NCI-H1436 treated with DMSO at 0.1 percent for 48 hours (cell line): ENCODE results near the gene ZBTB20.

ENCODE experiments used
- DNase-seq: peaks from one replicate; lab custom pipeline; 2025; lab: John Stamatoyannopoulos, UW

ZBTB20 gene

GRCh38 chr3:114872050-114872449, 275.0 kb downstream of the ZBTB20 start:
- DNase-seq, result no peak

GRCh38 chr3:114867835-114868503, 279.1 kb downstream of the ZBTB20 start:
- DNase-seq, result no peak

- DNase-seq, result no peak
Measured at GRCh38 chr3:114867359-114867758, 279.7 kb downstream of the ZBTB20 start.

- no peak for DNase-seq
Measured at GRCh38 chr3:114866430-114866829, 280.7 kb downstream of the ZBTB20 start.

- DNase-seq, result no peak
Measured at GRCh38 chr3:114864970-114865369, 282.1 kb downstream of the ZBTB20 start.

- no peak for DNase-seq
Measured at GRCh38 chr3:114863848-114864247, 283.2 kb downstream of the ZBTB20 start.

GRCh38 chr3:114861666-114862065, 285.4 kb downstream of the ZBTB20 start:
- DNase-seq, result no peak

- no peak for DNase-seq
Measured at GRCh38 chr3:114860531-114860930, 286.6 kb downstream of the ZBTB20 start.

- DNase-seq, result no peak
Measured at GRCh38 chr3:114858329-114858728, 288.8 kb downstream of the ZBTB20 start.

- DNase-seq, result no peak
Measured at GRCh38 chr3:114857299-114857701, 289.8 kb downstream of the ZBTB20 start.

GRCh38 chr3:114856835-114857234, 290.3 kb downstream of the ZBTB20 start:
- DNase-seq, result no peak

GRCh38 chr3:114855839-114856238, 291.2 kb downstream of the ZBTB20 start:
- DNase-seq, result no peak

- DNase-seq, result no peak
Measured at GRCh38 chr3:114852966-114853365, 294.1 kb downstream of the ZBTB20 start.

- no peak for DNase-seq
Measured at GRCh38 chr3:114850898-114851297, 296.2 kb downstream of the ZBTB20 start.

GRCh38 chr3:114848643-114849350, 298.3 kb downstream of the ZBTB20 start:
- DNase-seq, result no peak

- no peak for DNase-seq
Measured at GRCh38 chr3:114848082-114848481, 299.0 kb downstream of the ZBTB20 start.

GRCh38 chr3:114847564-114847963, 299.5 kb downstream of the ZBTB20 start:
- DNase-seq, result no peak

- no peak for DNase-seq
Measured at GRCh38 chr3:114846779-114847178, 300.3 kb downstream of the ZBTB20 start.

GRCh38 chr3:114846252-114846651, 300.8 kb downstream of the ZBTB20 start:
- no peak for DNase-seq

- DNase-seq, result no peak
Measured at GRCh38 chr3:114841515-114841914, 305.6 kb downstream of the ZBTB20 start.

- DNase-seq, result no peak
Measured at GRCh38 chr3:114839476-114839875, 307.6 kb downstream of the ZBTB20 start.

GRCh38 chr3:114838025-114838424, 309.1 kb downstream of the ZBTB20 start:
- DNase-seq, result no peak

GRCh38 chr3:114834175-114834940, 312.7 kb downstream of the ZBTB20 start:
- no peak for DNase-seq
